Neural cell (in vitro differentiated cells): Measurements from ENCODE around the gene STX16. TPM values are rescaled to one million over a fixed set of nuclear protein-coding genes. Genes with fewer than 3 reads are reported as not detected.

Experiments used
- H2AFZ ChIP-seq: fragments of 200-600, 300-800 bp; sonication (generic), shearing (Covaris generic); 2 replicates; pipeline ENCODE4 v1.6.0; 2014; ENCODE audit warnings: low read depth, mild to moderate bottlenecking, antibody characterized with exemption, low read length, moderate library complexity
- H3F3A ChIP-seq: fragments of 200-600 bp; shearing (Covaris generic); 2 replicates; pipeline ENCODE4 v1.6.1; 2016; ENCODE audit warnings: mild to moderate bottlenecking, moderate library complexity, mixed read lengths, antibody characterized with exemption, low read length; ENCODE audit not compliant: insufficient read depth, poor library complexity, severe bottlenecking
- H3K27ac ChIP-seq: fragments of 200-600, 300-800 bp; sonication (generic), shearing (Covaris generic); 2 replicates; pipeline ENCODE4 v1.5.1; 2014; ENCODE audit warnings: mild to moderate bottlenecking, low read length, moderate library complexity
- H3K27me3 ChIP-seq: fragments of 300-800, 200-600 bp; sonication (generic), shearing (Covaris generic); 2 replicates; pipeline ENCODE4 v1.6.0; 2014; ENCODE audit warnings: mild to moderate bottlenecking, low read depth, low read length, moderate library complexity; ENCODE audit not compliant: insufficient read depth
- H3K36me3 ChIP-seq: fragments of 300-800, 200-600 bp; sonication (generic), shearing (Covaris generic); 2 replicates; pipeline ENCODE4 v1.5.1; 2014; ENCODE audit warnings: mild to moderate bottlenecking, antibody characterized with exemption, low read length, moderate library complexity; ENCODE audit not compliant: insufficient read depth
- H3K4me2 ChIP-seq: fragments of 300-800, 200-600 bp; sonication (generic), shearing (Covaris generic); 2 replicates; pipeline ENCODE4 v1.6.0; 2014; ENCODE audit warnings: mild to moderate bottlenecking, low read length
- H3K4me3 ChIP-seq: fragments of 300-800, 200-600 bp; sonication (generic), shearing (Covaris generic); 2 replicates; pipeline ENCODE4 v1.5.1; 2014; ENCODE audit warnings: mild to moderate bottlenecking, low read length, moderate library complexity
- H3K79me2 ChIP-seq: fragments of 200-600 bp; shearing (Covaris generic); replicated peaks from 2 replicates; pipeline ENCODE4 v1.6.0; 2014; ENCODE audit warnings: mild to moderate bottlenecking, low read length, moderate library complexity; ENCODE audit not compliant: insufficient read depth
- H3K9ac ChIP-seq: fragments of 300-800, 200-600 bp; sonication (generic), shearing (Covaris generic); 2 replicates; pipeline ENCODE4 v1.6.1; 2016; ENCODE audit warnings: mild to moderate bottlenecking, low read length, mixed read lengths
- H3K9me2 ChIP-seq: fragments of 200-600 bp; shearing (Covaris generic); 2 replicates; pipeline ENCODE4 v1.6.1; 2016; ENCODE audit warnings: mild to moderate bottlenecking, low read length, mixed read lengths; ENCODE audit not compliant: insufficient read depth
- H3K9me3 ChIP-seq: fragments of 200-600, 300-800 bp; sonication (generic), shearing (Covaris generic); 2 replicates; pipeline ENCODE4 v1.6.1; 2016; ENCODE audit warnings: mild to moderate bottlenecking, mixed run types, low read length, moderate library complexity, mixed read lengths
- H4K20me1 ChIP-seq: fragments of 200-600 bp; shearing (Covaris generic); 2 replicates; pipeline ENCODE4 v1.6.1; 2016; ENCODE audit warnings: mild to moderate bottlenecking, mixed run types; ENCODE audit not compliant: insufficient read depth
- CTCF ChIP-seq: fragments of 450-650 bp; IDR thresholded peaks from 2 replicates; pipeline ENCODE4 v1.5.1; 2014; ENCODE audit warnings: antibody characterized with exemption, mild to moderate bottlenecking, moderate library complexity; ENCODE audit not compliant: poor library complexity, severe bottlenecking
- EP300 ChIP-seq: fragments of 450-650 bp; conservative IDR thresholded peaks from 2 replicates; pipeline ENCODE4 v1.6.1; 2014; ENCODE audit warnings: antibody characterized with exemption, mild to moderate bottlenecking, moderate library complexity; ENCODE audit not compliant: poor library complexity, severe bottlenecking
- EZH2 ChIP-seq: fragments of 200-600, 300-800 bp; shearing (Covaris generic), sonication (generic); IDR thresholded peaks from 2 replicates; pipeline ENCODE4 v1.6.1; 2014; ENCODE audit warnings: antibody characterized with exemption, low read length, borderline replicate concordance, mild to moderate bottlenecking; ENCODE audit not compliant: insufficient read depth, poor library complexity, severe bottlenecking
- MXI1 ChIP-seq: fragments of 450-650 bp; conservative IDR thresholded peaks from 2 replicates; pipeline ENCODE4 v1.6.1; 2014; ENCODE audit warnings: antibody characterized with exemption, mild to moderate bottlenecking; ENCODE audit not compliant: poor library complexity, severe bottlenecking
- POLR2AphosphoS5 ChIP-seq: IDR thresholded peaks from 2 replicates; pipeline ENCODE4 v1.6.1; 2012
- RAD21 ChIP-seq: fragments of 450-650 bp; conservative IDR thresholded peaks from 2 replicates; pipeline ENCODE4 v1.6.1; 2014; ENCODE audit warnings: antibody characterized with exemption, mild to moderate bottlenecking, moderate library complexity
- REST ChIP-seq: IDR thresholded peaks from 2 replicates; pipeline ENCODE4 v1.6.1; 2012; ENCODE audit warnings: borderline replicate concordance
- SMC3 ChIP-seq: fragments of 450-650 bp; conservative IDR thresholded peaks from 2 replicates; pipeline ENCODE4 v1.6.1; 2014; ENCODE audit warnings: antibody characterized with exemption, mild to moderate bottlenecking, moderate library complexity; ENCODE audit not compliant: poor library complexity
- TAF1 ChIP-seq: IDR thresholded peaks from 2 replicates; pipeline ENCODE4 v1.6.1; 2012; ENCODE audit warnings: low read depth
- polyA plus RNA-seq: library from polyadenylated mRNA; depleted of rRNA; stranded (reverse); fragments of >200 nt; gene quantifications from 2 replicates; pipeline ENCODE4 v1.2.3, GENCODE V29; 2014

The STX16 gene
- polyA plus RNA-seq, 1 donor from 2014 or later: 120 TPM

DNA sequence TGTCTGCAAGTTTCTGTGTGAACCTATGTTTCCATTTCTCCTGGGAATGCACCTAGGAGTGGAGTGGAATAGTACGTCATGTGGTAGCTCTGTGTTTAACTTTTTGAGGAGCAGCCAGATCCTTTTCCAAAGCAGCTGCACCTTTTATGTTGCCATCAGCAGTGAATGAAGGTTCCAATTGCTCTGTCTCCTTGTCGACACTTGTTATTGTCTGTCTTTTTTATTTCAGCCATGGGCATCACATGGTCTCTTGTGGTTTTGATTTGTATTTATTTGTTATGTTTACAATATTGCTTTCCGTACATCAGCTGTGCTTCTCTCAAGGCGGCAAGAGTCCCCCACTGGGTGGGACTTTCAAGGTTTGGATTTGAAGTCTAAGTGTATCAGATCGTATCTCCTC, 33.9 kb upstream of the STX16 start:
- Histone ChIP-seq H3K9ac (no peak overlapping the region), H3K9me3 (no peaks in the 10 kb centered on the region)

GRCh38 chr20:58618351-58619076, 32.6 kb upstream of the STX16 start:
- Histone ChIP-seq H3K4me3 (no peak overlapping the region), H3K9me2 (no peaks in the 10 kb centered on the region), H3K9me3 (no peaks in the 10 kb centered on the region), H3K9ac (no peak overlapping the region), H3F3A (no peaks in the 10 kb centered on the region), H2AFZ (no peak overlapping the region), H4K20me1 (no peaks in the 10 kb centered on the region), H3K79me2 (no peaks in the 10 kb centered on the region), H3K27ac (no peak overlapping the region), H3K27me3 (no peaks in the 10 kb centered on the region), H3K4me2 (no peak overlapping the region), H3K36me3 (no peaks in the 10 kb centered on the region)
- TF ChIP-seq POLR2AphosphoS5 (no peak), TAF1 (no peak), MXI1 (no peak), REST (no peak), SMC3 (no peak)

More for the DNA sequence above, 33.9 kb upstream of the STX16 start:
- Histone ChIP-seq H3F3A (no peaks in the 10 kb centered on the region), H3K4me3 (no peak overlapping the region), H3K27me3 (no peaks in the 10 kb centered on the region), H3K79me2 (no peaks in the 10 kb centered on the region), H3K9me2 (no peaks in the 10 kb centered on the region), H2AFZ (no peak overlapping the region), H4K20me1 (no peaks in the 10 kb centered on the region), H3K4me2 (no peak overlapping the region), H3K36me3 (no peaks in the 10 kb centered on the region), H3K27ac (no peak overlapping the region)
- TF ChIP-seq POLR2AphosphoS5 (no peak), EP300 (no peak), EZH2 (no peak), TAF1 (no peak), RAD21 (no peak), MXI1 (no peak)

DNA sequence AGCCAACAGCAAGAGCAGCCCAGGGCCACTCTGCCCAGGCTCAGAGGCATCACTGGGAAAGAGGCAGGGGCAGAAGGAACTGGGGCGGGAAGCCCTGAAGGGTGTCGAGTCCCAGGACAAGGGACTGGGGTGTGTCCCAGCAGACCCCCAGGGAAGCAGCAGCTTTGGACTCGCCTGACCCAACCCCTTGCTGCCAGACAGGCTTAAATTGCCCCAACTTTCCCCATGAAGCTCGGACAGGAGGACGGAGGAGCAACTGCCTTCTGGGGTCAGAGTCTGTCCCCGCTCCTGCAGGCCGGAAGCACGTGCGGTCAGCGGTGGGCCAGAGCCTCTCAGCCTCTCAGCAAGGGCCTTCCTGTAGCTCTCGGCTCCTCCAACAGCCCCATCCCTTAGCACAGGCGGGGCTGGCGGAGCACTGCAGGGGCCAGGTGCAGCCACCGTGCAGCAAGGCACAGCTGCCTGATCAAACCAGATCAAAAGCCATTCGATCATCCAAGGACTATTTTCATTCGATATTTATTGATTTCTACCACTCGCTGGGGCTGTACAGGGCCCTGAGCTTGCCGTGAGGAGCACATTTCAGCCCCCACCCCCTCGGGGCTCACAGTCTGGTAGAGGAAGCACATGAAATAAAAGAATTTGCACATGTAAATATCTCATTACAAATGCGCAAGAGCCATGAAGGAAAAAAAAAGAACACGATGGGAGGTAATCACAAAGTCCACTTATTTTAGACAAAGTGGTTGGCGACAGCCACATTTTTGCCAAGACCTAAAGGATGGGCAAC, 31.8 kb upstream of the STX16 start:
- H3K4me2 ChIP-seq: no peak overlapping the region
- H2AFZ ChIP-seq: no peak overlapping the region
- no peaks in the 10 kb centered on the region for H3K9me3 ChIP-seq
- H3K36me3 ChIP-seq: no peaks in the 10 kb centered on the region
- no peaks in the 10 kb centered on the region for H3K9me2 ChIP-seq
- no peaks in the 10 kb centered on the region for H4K20me1 ChIP-seq
- no peak overlapping the region for H3K4me3 ChIP-seq
- H3K9ac ChIP-seq: no peak overlapping the region
- H3K27me3 ChIP-seq: no peaks in the 10 kb centered on the region
- no peaks in the 10 kb centered on the region for H3K79me2 ChIP-seq
- H3F3A ChIP-seq: no peaks in the 10 kb centered on the region
- TF ChIP-seq EP300 (no peak), RAD21 (no peak), SMC3 (no peak), TAF1 (no peak), EZH2 (no peak), MXI1 (no peak), POLR2AphosphoS5 (no peak), REST (no peak), CTCF (no peak)
- no peak overlapping the region for H3K27ac ChIP-seq
